ENCODE results near the gene NPM1.

Gene NPM1

DNA sequence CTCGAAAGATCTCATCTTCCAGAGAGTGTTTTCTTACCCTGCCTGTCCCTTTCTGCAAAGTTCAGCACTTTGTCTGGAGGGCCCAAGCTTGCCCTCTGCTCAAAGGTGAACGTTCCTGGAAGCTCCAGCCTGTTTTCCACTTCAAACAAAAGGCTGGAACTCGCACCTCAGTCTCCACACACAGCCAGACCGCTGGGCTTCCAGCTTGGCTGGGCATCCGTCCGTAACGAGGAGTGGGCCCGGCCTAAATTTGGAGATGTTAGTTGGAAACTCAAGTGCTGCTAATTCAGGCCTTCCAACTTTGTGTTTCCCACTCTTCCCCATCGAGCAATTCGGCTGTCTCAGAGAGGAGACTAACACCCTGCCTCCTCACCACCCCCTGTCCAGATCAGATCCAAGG, 66.9 kb downstream of the NPM1 start:
- DNase-seq, result no peak

- no peak for DNase-seq
Observed at GRCh38 chr5:171455522-171455921, 67.9 kb downstream of the NPM1 start.

DNA sequence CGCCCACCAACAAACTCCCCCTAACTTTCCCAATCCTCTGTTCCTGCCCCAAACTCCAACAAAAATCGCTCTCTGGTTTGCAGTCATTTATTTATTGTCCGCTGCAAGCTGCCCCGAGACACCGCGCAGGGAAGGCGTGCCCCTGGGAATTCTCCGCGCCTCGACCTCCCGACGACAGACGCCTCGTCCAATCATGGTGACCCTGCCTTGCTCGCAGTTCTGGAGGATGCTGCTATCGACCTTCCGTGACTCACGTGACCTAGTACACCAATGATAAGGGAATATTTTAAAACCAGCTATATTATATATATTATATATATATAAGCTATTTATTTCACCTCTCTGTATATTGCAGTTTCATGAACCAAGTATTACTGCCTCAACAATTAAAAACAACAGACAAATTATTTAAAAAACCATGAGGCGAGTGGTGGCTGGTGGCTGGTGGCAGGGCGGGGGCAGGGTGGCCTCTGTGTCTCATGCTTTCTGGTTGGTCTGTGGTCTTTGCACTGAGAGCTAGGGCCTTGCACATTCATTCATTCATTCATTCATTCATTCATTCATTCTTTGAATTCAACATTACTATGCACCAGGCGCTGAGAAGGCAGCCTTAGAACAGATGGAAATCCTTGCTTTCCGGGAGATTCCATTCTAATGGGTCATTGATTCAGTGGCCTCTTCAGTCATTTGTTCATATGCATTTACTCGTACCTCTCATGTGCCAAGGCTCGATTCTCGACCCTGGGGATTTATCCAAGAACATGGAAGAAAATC, 69.7 kb downstream of the NPM1 start:
- DNase-seq, result no peak

GRCh38 chr5:171459839-171460238, 72.2 kb downstream of the NPM1 start:
- DNase-seq, result no peak

Data from stimulated activated naive CD4-positive, alpha-beta T cell treated with Interleukin-2 at 50 U/mL for 16 hours (primary cell).